Neural progenitor cell (in vitro differentiated cells): ENCODE data around the gene CTNNA1. TPM values are rescaled to one million over a fixed set of nuclear protein-coding genes. Genes with fewer than 3 reads are reported as not detected.
A peak's percentile ranks its signal among the peaks of the same experiment; 100 is the strongest.

ENCODE experiments used
- DNase-seq: peaks from one replicate; pipeline ENCODE4 v3.0.0-alpha.2; 2016; ENCODE audit warnings: low spot score
- H2AFZ ChIP-seq: fragments of 200-600 bp; sonication (generic); replicated peaks from 2 replicates; pipeline ENCODE4 v1.6.1; 2016; ENCODE audit warnings: antibody characterized with exemption
- H3F3A ChIP-seq: fragments of 200-600 bp; sonication (generic); 2 replicates; pipeline ENCODE4 v1.6.1; 2016; ENCODE audit warnings: antibody characterized with exemption, low read depth
- H3K27ac ChIP-seq: fragments of 200-600 bp; sonication (generic); 2 replicates; pipeline ENCODE4 v1.5.1; 2016; ENCODE audit warnings: mild to moderate bottlenecking
- H3K27me3 ChIP-seq: fragments of 200-600 bp; sonication (generic); 2 replicates; pipeline ENCODE4 v1.6.1; 2016; ENCODE audit warnings: mild to moderate bottlenecking, moderate library complexity
- H3K36me3 ChIP-seq: fragments of 200-600 bp; sonication (generic); 2 replicates; pipeline ENCODE4 v1.5.1; 2016
- H3K4me1 ChIP-seq: fragments of 200-600 bp; sonication (generic); 2 replicates; pipeline ENCODE4 v1.6.1; 2016; ENCODE audit warnings: mixed run types
- H3K4me2 ChIP-seq: fragments of 200-600 bp; sonication (generic); 2 replicates; pipeline ENCODE4 v1.6.1; 2016
- H3K4me3 ChIP-seq: fragments of 200-600 bp; sonication (generic); 2 replicates; pipeline ENCODE4 v1.5.1; 2016
- H3K79me2 ChIP-seq: fragments of 200-600 bp; sonication (generic); 2 replicates; pipeline ENCODE4 v1.6.1; 2016; ENCODE audit warnings: low read depth
- H3K9ac ChIP-seq: fragments of 200-600 bp; sonication (generic); 2 replicates; pipeline ENCODE4 v1.6.1; 2016
- H3K9me3 ChIP-seq: fragments of 200-600 bp; sonication (generic); 2 replicates; pipeline ENCODE4 v1.5.1; 2016; ENCODE audit warnings: low read depth
- H4K20me1 ChIP-seq: fragments of 200-600 bp; sonication (generic); 2 replicates; pipeline ENCODE4 v1.6.1; 2016; ENCODE audit warnings: low read depth
- H3K27ac Mint-ChIP-seq: 3 replicates; pipeline ENCODE4 v1.8.0; 2021; ENCODE audit warnings: mixed read lengths
- H3K27me3 Mint-ChIP-seq: 2 replicates; pipeline ENCODE4 v1.8.0; 2022; ENCODE audit warnings: low read depth, mild to moderate bottlenecking, inconsistent platforms, moderate library complexity, mixed read lengths; ENCODE audit not compliant: insufficient read depth
- H3K36me3 Mint-ChIP-seq: 3 replicates; pipeline ENCODE4 v1.8.0; 2021; ENCODE audit warnings: mixed read lengths
- H3K4me1 Mint-ChIP-seq: 3 replicates; pipeline ENCODE4 v1.8.0; 2021; ENCODE audit warnings: mixed read lengths
- H3K4me3 Mint-ChIP-seq: 3 replicates; pipeline ENCODE4 v1.8.0; 2021; ENCODE audit warnings: mild to moderate bottlenecking, moderate library complexity, mixed read lengths
- H3K9me3 Mint-ChIP-seq: 3 replicates; pipeline ENCODE4 v1.8.0; 2020; ENCODE audit warnings: mixed read lengths
- CTCF ChIP-seq: fragments of 200-600 bp; sonication (generic); IDR thresholded peaks from 2 replicates; pipeline ENCODE4 v1.5.1; 2017; ENCODE audit warnings: antibody characterized with exemption, mild to moderate bottlenecking
- EZH2 ChIP-seq: fragments of 200-600 bp; sonication (generic); IDR thresholded peaks from 2 replicates; pipeline ENCODE4 v1.6.1; 2017; ENCODE audit warnings: antibody characterized with exemption, mild to moderate bottlenecking, moderate library complexity
- EZH2phosphoT487 ChIP-seq: fragments of 200-600 bp; sonication (generic); IDR thresholded peaks from 2 replicates; pipeline ENCODE4 v1.6.1; 2017; ENCODE audit warnings: antibody characterized with exemption
- total RNA-seq: library from RNA; depleted of rRNA; stranded (reverse); fragments of >200 nt; gene quantifications from 2 replicates; pipeline ENCODE4 v1.2.3, GENCODE V29; 2015; ENCODE audit warnings: low replicate concordance

Gene CTNNA1
- total RNA-seq, 1 donor from 2014 or later = 305 TPM

GRCh38 chr5:138972230-138972629 lies 219.0 kb downstream of the CTNNA1 start:
- DNase-seq = no peak
- TF ChIP-seq EZH2 = no peak
- no peak for TF ChIP-seq CTCF
- TF ChIP-seq EZH2phosphoT487 = no peak
- no peaks in the 10 kb centered on the region for H3K27me3 ChIP-seq
- no peak overlapping the region for H3K4me3 ChIP-seq
- no peak overlapping the region for H2AFZ ChIP-seq
- H3K79me2 ChIP-seq = no peaks in the 10 kb centered on the region
- Mint-ChIP-seq H3K36me3 (peaks cover 2% of the 10 kb centered on the region), H3K27ac (no peak overlapping the region), H3K9me3 (no peaks in the 10 kb centered on the region), H3K4me1 (peaks cover 64% of the 10 kb centered on the region), H3K27me3 (peaks cover 6% of the 10 kb centered on the region), H3K4me3 (no peak overlapping the region)
- H3K36me3 ChIP-seq = no peaks in the 10 kb centered on the region
- H3K9ac ChIP-seq = no peak overlapping the region
- no peaks in the 10 kb centered on the region for H3F3A ChIP-seq
- H4K20me1 ChIP-seq = no peaks in the 10 kb centered on the region
- H3K4me2 ChIP-seq = no peak overlapping the region
- no peak overlapping the region for H3K27ac ChIP-seq
- H3K4me1 ChIP-seq = peaks cover 38% of the 10 kb centered on the region
- no peaks in the 10 kb centered on the region for H3K9me3 ChIP-seq

DNA sequence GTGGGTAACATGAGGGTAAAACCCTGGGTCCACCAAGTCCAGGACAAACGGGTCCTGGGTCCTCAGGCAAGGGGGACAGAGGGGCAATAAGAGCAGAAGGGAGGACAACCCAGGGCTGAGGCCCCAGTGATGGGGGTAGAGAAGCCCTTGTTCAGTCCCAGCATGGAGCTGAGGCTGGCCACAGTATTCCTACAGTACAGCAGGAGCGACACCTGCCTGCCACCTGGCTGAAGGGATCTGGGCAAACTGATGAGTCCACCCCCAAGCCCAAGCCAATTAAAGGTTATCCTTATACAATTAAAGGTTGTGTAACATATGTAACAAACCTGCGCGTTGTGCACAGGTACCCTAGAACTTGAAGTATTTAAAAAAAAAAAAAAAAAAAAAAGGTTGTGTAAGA lies 219.6 kb downstream of the CTNNA1 start:
- no peak overlapping the region for H3K4me3 Mint-ChIP-seq
- peak; percentile 28 for DNase-seq
- no peaks in the 10 kb centered on the region for H3K9me3 Mint-ChIP-seq
- Histone ChIP-seq H4K20me1 (no peaks in the 10 kb centered on the region), H3K27ac (no peak overlapping the region), H3K4me1 (peaks cover 38% of the 10 kb centered on the region), H3K9me3 (no peaks in the 10 kb centered on the region), H3K4me2 (no peak overlapping the region), H2AFZ (no peak overlapping the region), H3K9ac (no peak overlapping the region), H3K4me3 (no peak overlapping the region), H3K79me2 (no peaks in the 10 kb centered on the region), H3K36me3 (no peaks in the 10 kb centered on the region), H3K27me3 (no peaks in the 10 kb centered on the region), H3F3A (no peaks in the 10 kb centered on the region)
- peaks cover 6% of the 10 kb centered on the region for H3K27me3 Mint-ChIP-seq
- no peak for TF ChIP-seq EZH2
- TF ChIP-seq CTCF = peak; percentile 38
- peaks cover 58% of the 10 kb centered on the region for H3K4me1 Mint-ChIP-seq
- H3K36me3 Mint-ChIP-seq = peaks cover 2% of the 10 kb centered on the region
- no peak overlapping the region for H3K27ac Mint-ChIP-seq

- no peaks in the 10 kb centered on the region for H3K36me3 ChIP-seq
- Mint-ChIP-seq H3K36me3 (peaks cover 2% of the 10 kb centered on the region), H3K9me3 (no peaks in the 10 kb centered on the region), H3K4me3 (no peak overlapping the region), H3K27ac (peak overlapping the region; percentile 95), H3K27me3 (peaks cover under 1% of the 10 kb centered on the region), H3K4me1 (peaks cover 44% of the 10 kb centered on the region)
- no peaks in the 10 kb centered on the region for H3K27me3 ChIP-seq
- H3K4me3 ChIP-seq = no peak overlapping the region
- no peaks in the 10 kb centered on the region for H3K9me3 ChIP-seq
- peaks cover 28% of the 10 kb centered on the region for H3K4me1 ChIP-seq
- H2AFZ ChIP-seq = no peak overlapping the region
- no peaks in the 10 kb centered on the region for H4K20me1 ChIP-seq
- H3K79me2 ChIP-seq = no peaks in the 10 kb centered on the region
- DNase-seq = peak; percentile 34
- H3K9ac ChIP-seq = no peak overlapping the region
- H3F3A ChIP-seq = no peaks in the 10 kb centered on the region
- H3K27ac ChIP-seq = no peak overlapping the region
- TF ChIP-seq EZH2phosphoT487 (no peak), CTCF (no peak), EZH2 (no peak)
- H3K4me2 ChIP-seq = no peak overlapping the region
These were observed 221.2 kb downstream of the CTNNA1 start for GRCh38 chr5:138974227-138975063.
